ENCODE results near the gene EFNB3. TPM values are rescaled to one million over a fixed set of nuclear protein-coding genes. Genes with fewer than 3 reads are reported as not detected.
A peak's percentile ranks its signal among the peaks of the same experiment; 100 is the strongest.

The EFNB3 gene
- total and polyA plus RNA-seq, 2 of the 13 experiments (the other 11 are each of a cell fraction or from before 2014, with no cell fraction given): 0.07 to 0.25 TPM

- 0 out of 2 replicates have a peak, but pooled peaks have one; percentile 46 for TF ChIP-seq YEATS2 (CRISPR knock-in tag; IDR thresholded peaks at IDR 0.05; ENCODE audit: borderline replicate concordance)
- no peak for TF ChIP-seq SP2 (CRISPR knock-in tag; IDR thresholded peaks at IDR 0.05)
- TF ChIP-seq, protein P1, sequence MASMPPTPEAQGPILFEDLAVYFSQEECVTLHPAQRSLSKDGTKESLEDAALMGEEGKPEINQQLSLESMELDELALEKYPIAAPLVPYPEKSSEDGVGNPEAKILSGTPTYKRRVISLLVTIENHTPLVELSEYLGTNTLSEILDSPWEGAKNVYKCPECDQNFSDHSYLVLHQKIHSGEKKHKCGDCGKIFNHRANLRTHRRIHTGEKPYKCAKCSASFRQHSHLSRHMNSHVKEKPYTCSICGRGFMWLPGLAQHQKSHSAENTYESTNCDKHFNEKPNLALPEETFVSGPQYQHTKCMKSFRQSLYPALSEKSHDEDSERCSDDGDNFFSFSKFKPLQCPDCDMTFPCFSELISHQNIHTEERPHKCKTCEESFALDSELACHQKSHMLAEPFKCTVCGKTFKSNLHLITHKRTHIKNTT (CRISPR knock-in tag; IDR thresholded peaks at IDR 0.05): no peak
- TF ChIP-seq ZNF772 (CRISPR knock-in tag; IDR thresholded peaks at IDR 0.05): peak; percentile 79
- no peak for TF ChIP-seq ZNF580 (CRISPR knock-in tag; IDR thresholded peaks at IDR 0.05; ENCODE audit: borderline replicate concordance, low read depth)
- 0 out of 2 replicates have a peak, but pooled peaks have one; percentile 19 for TF ChIP-seq ZFP36L1 (CRISPR knock-in tag; IDR thresholded peaks at IDR 0.05)
- TF ChIP-seq BRCA1 (CRISPR knock-in tag; IDR thresholded peaks at IDR 0.05): peak; percentile 22; the same call in 1 of the 2 replicates
- no peak; the same call in 1 of the 2 replicates for TF ChIP-seq HBP1 (CRISPR knock-in tag; IDR thresholded peaks at IDR 0.05; ENCODE audit: low read depth)
- TF ChIP-seq ZNF782 (CRISPR knock-in tag; IDR thresholded peaks at IDR 0.05; ENCODE audit: borderline replicate concordance): no peak
- TF ChIP-seq ZBTB10 (CRISPR knock-in tag; IDR thresholded peaks at IDR 0.05; ENCODE audit: borderline replicate concordance): peak; percentile 18; the same call in 1 of the 2 replicates
- TF ChIP-seq ZNF468 (CRISPR knock-in tag; IDR thresholded peaks at IDR 0.05): no peak
- TF ChIP-seq MAX (IDR thresholded peaks at IDR 0.05): peak; percentile 97
- TF ChIP-seq ZBTB14 (CRISPR knock-in tag; IDR thresholded peaks at IDR 0.05): no peak
- TF ChIP-seq ZNF205 (CRISPR knock-in tag; IDR thresholded peaks at IDR 0.05): 0 out of 2 replicates have a peak, but pooled peaks have one; percentile 39
- peak; percentile 55; the same call in 1 of the 2 replicates for TF ChIP-seq KDM2A (CRISPR knock-in tag; IDR thresholded peaks at IDR 0.05; ENCODE audit: borderline replicate concordance, low read depth)
- no peak for TF ChIP-seq BATF2 (CRISPR knock-in tag; IDR thresholded peaks at IDR 0.05)
Observed at GRCh38 chr17:7687072-7687907, 17.7 kb upstream of the EFNB3 start, which contains the start of gene TP53 (continued).

Data from HepG2 (cell line).